Ureter (tissue), 1 donor: ENCODE data around the gene GFOD1. TPM values are rescaled to one million over a fixed set of nuclear protein-coding genes. Genes with fewer than 3 reads are reported as not detected.
A peak's percentile ranks its signal among the peaks of the same experiment; 100 is the strongest.
"Not testable (repeated sequence)": the region's sequence is repeated elsewhere in the genome, so short reads cannot be mapped to it uniquely, and the experiment has no call there.

Experiments
- DNase-seq: peaks from one replicate; pipeline ENCODE4 v3.0.0-alpha.2; 2020; ENCODE audit warnings: low spot score
- total RNA-seq: library from RNA; stranded (reverse); gene quantifications from one replicate; pipeline ENCODE4 v1.2.4, GENCODE V29; 2023
- donor health status: DM: yes; HTN: yes; CAD: no.

GFOD1 gene
- total RNA-seq, 1 donor from 2014 or later: 19.3 TPM

DNA sequence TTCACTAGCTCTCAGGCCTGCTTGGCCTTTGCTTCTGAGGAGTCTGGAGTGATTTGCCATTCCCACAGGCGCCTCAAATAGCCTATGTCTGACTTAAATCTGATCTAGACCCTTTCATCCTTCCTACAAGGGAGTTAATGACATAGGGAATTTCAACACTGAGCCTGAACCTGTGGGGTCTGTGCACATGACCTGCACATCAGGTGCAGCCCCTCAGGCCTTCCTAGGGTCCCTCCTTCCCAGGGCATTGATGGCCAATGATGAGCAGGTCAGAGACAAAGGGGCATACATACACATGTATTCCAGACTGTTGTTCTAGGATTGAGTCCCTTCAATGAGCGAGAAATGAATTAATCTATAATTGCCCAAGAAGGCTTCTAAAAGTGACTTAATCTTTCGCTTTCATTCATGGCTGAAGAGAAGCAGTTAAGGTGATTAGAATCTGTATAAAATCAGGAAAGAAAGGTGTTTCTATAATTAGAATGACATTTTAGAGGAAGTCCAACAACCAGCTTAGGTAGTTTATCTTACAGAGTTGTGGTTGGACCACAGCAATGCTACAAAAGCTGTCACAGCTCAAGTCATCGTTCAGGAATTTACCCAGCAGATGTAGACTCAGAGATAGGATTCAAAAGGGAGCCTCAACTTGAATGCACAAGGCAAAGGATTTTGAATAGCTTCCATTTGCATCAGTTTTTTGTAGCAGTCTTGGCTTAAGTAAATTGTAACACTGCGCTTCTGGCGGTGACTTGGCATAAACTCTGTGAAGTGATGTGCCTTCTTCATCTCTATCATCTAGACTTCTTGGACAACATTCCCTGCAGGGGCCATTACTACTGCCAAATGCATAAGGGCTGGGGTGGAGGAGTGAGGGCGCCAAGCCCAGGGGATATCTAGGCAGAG lies 132.1 kb downstream of the GFOD1 start:
- no peak for DNase-seq

DNA sequence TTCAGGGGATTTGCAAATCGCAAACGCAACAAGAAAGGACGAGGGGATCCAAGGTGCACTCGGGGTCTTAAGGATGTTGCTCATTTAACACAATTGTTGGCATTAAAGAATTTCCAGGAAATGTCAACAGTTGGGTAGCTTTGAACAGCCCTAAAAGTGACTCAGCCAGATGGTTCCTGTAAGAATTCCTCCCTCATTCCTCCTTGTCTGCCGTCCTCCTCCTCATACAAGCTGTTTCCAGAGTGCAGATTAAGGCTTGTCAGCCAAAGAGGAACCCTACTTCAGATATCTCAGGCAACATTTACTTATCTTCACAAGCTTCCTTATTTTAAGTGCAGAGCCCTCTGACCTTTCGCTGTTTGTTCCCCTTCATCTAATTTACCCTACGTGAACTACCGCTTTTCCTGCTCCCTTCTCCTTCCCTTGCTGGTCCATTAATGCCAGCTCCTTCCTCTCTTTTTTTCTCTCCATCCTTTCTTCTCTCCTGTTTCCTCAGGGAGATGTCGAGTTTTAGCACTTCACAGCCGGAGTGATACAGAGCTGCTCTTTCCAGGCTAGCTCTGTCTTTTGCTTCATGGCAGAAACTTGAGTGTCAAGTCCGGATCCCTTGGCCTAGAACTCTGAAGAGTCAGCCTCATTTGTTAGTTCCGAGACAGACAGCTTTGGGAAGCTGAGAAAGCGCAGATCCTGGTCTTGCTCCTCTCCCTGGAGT lies 132.9 kb downstream of the GFOD1 start:
- no peak for DNase-seq

DNA sequence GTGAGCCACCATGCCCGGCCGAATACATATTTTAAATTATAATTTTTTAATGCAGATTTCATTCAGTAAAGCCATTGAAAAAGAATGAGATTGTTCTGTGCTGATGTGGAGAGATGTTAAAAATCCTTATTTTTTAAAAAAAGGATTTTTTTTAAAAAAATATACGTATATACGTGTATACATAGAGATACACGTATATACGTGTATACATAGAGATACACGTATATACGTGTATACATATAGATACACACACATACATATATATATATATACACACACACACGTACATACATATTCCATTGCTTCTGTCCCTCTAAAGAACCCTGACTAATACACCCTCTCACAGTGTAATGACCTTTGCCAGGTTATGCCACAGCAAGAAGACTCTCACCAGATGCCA lies 135.2 kb downstream of the GFOD1 start:
- DNase-seq: no peak

DNA sequence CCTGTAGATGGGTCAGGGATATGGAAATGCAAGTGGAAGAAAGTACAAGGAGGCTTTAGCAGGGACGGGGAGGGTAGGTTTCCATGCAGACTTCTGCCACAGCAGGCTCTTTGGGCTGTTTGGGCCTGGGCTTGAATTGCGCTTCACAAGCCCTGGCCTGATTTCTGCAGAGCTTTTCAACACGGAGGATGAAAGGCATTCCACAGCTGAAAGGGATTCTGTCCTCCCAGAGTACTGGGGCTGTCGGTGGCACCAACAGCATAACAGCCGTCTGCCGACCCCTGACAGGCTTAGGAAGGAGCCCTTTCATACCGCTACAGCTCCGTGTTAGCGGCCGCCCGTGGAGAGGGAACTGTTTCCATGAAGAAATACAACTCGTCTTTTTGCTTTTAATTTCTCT lies 136.1 kb downstream of the GFOD1 start:
- no peak for DNase-seq

DNA sequence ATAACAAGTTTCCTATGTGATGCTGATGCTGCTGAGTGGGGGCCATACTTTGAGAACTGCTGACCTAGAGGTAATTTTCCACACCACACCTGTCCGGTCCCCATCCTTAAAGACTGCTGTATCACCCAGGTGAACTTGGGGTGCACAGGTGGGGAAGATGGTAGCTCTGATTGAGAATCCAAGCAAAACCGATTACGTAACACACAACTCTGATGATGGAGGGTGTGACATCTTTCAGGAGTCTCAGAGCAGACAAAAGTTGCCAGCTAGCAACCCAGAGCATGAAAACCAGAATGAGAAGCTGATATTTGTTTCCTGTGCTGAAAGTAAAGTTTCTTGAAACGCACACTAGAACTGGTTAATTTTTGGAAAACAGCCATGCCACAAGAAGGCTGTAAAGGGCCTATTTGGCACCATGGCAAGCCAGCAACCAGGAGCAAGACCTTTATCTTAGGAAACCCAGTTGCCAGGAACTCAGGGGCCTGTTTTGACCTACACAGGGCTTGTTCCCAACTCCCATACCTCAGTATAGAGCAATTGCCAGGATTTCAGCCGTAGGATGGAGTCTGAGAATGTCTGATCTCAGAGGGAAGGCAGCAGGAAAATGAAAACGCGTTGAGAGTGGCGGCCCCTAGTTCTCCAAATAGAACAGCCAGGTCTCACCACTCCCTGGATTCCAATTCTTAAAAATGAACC lies 137.4 kb downstream of the GFOD1 start:
- no peak for DNase-seq

DNA sequence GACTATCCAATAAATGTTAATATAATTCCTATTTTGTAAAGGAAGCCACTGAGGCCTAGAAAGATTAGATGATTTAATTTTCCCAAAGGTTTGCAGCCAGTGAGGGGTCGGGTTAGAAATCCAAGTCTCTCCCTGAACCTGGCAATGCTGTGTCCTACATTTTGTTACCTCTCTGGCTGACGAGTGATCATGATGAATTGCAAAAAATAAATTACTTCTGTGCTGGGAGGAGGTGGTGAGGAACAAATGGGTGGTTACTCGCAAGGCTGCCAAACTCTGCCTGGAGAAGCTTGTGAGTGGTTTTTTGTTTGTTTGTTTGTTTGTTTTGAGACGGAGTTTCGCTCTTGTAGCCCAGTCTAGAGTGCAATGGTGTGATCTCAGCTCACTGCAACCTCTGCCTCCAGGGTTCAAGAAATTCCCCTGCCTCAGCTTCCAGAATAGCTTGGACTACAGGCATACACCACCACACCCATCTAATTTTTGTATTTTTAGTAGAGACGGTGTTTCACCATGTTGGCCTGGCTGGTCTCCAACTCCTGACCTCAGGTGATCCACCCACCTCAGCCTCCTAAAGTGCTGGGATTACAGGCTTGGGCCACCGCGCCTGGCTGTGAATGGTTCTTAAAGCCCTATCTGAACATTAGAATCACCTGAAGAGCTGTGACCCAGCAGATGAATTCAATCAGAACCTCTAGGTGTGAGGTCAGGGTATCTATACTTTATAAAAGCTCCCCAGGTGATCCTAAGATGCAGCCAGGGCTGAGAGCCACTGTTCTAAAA lies 138.9 kb downstream of the GFOD1 start:
- DNase-seq: no peak

DNA sequence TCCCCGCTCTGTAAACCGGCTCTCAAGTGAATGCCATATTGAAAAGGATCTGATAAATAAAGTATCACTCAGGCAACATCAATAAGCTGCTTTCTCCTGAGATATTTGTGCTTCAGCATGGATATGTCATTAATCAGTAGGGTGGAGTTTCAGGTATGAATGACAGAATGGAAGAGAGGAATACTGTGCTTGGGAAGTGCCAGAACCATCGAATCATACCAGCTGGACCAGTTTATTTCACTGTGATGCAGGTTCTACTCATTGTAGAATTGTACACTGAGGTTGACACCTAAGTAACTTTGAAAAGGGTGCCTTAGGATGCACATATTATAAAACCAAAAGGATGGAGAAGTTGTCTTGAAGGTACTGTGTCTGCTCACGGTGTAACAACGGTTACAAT lies 141.2 kb downstream of the GFOD1 start:
- no peak for DNase-seq

DNA sequence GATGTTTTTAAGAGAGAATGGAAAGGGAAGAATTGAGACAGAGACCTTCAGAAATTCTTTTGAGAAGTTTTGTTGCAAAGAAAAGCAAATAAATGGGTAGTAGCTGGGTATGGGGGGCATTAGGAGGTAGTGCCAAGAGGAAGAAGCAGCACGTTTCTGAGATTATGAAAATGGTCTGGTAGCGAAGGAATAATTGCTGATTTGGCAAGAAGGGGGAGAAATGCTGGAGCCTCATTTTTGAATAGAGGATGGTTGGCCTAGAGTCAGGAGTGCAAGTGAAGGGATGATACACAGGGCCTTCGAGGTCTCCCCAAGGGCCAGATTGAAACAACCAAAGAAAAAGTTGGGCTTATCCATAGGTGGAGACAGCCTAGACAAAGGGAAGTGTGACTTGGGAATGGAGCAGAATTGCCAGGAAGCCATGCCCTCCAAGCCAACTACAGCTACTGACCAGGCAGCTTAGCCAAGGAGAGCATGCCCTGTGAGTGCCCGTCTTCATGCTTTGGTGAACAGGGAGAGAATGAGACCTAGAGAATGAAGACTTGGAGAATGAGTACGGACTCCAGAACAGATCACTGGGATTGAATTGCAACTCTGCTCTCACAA lies 144.9 kb downstream of the GFOD1 start:
- DNase-seq: no peak

DNA sequence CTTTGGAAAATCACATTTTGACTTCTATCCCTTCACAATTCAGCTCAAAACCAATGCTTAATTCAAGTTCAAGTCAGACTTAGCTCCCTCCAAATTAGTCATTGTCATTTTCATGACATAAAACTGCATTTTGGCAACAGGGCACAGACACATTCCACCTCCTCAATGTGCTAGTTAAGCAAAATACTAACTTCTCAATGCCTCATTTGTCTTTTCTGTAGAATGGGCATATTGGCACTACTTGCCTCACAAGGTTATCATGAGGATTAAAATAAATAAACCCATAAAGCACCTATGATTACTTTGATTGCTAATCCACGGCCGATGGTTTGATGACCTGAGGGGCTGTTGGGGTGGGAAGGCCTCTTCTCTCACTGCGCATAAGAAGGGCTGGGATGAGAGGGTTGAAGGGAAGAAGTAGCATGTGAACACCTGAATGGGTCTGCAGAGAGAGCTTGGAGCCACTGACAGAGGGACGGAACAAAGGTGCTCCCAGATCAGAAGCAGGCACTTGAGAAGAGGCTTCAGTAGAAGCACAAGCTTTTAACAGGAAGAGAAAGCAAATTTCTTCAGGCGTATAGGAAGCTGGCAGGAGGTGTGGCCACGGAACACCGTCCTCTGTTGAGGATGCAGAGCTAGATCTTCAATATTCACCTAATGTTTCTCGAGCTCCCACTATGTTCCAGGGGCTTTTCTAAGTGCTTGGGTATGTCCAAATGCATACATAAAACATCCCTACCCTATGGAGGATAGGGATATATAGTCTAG lies 147.4 kb downstream of the GFOD1 start:
- no peak for DNase-seq

DNA sequence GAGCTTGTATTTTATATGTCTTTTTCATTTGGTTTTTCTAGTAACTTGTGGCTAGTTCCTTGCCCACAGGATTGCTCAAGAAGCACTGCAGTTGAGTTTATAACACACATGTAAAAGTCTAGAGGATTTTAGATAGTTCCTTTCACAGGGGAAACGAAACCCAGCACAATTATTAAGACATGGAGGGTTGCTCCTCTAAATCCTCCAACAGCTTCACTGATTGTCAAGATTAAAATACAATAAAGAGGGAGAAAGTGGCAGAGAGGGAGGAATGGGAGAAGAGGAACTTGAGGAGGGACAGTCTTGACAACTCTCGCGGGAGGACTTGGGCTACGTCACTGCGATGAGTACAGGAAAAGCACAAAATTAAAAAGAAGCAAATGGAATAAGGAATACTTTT lies 149.4 kb downstream of the GFOD1 start:
- no peak for DNase-seq

DNA sequence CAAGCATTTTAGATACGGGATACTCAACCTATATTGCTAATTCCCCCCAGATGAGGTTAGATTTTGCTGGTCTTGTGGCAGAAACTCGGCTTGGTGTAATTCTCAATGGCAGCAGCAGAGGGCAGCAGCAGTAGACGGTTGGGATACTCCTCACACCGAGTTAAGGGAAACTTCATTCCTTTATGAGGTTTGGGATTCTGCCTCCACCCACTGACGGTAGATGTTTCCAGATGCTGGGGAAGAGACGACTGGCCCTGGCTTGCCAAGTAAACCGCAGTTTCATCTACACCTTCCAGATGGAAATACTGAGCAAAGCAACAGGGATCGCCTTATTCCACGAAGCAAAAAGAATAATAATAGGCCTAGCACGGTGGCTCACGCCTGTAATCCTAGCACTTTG lies 150.8 kb downstream of the GFOD1 start:
- DNase-seq: peak; percentile 86

DNA sequence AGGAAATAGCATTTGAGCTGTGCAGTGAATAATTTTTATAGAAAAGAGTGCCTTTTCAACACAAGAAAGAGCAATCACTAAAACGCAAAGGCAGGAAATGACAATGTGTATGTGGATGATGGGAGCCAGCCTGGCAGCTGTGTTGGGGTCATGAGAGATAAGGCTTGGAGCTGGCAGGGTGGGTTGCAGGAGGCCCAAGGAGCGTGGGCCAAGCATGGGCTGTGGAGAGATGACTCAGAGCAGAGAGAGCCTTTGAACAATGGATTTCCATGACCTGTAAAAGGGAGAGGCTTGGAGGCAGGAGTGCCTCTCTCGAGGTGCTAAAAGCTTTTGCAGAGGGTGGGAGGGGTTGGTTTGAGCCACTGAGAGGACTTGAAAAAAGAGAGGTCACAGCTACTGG lies 152.4 kb downstream of the GFOD1 start:
- DNase-seq: no peak

DNA sequence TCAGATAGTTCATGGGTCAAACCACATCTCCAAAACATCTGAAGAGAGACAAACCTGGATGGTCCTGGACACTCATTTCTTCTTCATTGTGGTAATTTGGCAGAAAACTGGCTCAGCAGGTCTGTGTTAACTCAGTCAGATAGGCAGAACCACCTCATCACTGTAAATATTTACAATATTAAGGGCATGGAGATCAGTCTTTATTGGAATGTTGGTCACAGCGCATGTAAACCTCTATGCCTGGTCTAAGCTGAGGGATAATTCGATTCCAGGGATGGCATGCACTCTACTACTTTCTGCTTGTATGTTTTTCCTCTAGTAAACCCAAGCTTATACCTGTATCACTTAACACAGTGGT lies 155.1 kb downstream of the GFOD1 start:
- DNase-seq: no peak

DNA sequence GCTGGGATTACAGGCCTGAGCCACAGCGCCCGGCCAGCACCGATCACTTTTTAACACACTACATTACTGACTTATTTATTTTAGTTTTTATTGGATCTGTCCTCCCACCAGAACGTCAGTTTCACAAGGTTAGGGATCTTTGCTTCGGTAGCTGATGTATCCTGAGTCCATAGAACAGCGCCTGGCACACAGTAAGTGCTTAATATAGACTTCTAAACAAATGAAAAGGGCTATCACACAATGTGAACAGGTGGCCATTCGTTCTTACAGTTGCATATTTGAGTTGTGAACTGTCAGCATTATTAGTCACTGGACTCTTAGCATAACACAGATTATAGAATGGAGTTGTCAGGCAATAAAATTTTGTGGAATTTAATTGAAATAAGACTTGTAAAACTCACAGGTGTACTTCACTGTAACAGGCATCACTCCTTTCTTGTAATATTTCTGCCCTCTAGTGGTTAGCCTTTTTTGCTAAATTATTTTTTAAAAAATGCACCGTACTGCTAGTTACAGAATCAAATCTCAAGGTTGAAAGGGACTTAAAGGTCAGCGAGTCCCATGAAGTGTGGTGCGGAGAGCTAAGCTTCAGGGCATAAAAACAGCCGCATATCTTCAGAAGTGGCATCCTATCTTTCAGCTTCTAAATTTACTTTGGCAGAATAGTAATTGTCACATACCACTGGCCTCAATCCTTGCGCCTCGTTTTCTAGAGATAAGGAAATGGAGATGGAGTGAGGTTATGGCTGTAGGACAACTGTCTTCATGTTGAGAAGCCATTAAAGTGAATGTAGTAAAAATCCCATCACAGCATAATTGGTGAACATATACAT lies 155.7 kb downstream of the GFOD1 start:
- DNase-seq: no peak

DNA sequence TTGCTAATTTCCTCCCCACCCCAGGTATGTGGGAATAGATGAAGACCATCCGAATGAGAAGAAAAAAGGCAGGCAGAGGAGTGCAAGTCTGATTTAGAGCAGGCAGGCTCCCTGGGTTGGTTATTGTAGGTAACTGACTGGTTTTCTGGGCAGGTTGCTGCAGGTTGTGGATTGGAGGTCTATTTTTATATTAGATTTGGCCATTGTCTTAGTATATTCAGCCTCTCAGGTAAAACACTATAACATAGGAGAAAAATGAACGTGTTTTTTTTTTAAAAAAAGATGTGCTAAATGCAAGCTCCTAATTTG lies 158.6 kb downstream of the GFOD1 start:
- DNase-seq: no peak

DNA sequence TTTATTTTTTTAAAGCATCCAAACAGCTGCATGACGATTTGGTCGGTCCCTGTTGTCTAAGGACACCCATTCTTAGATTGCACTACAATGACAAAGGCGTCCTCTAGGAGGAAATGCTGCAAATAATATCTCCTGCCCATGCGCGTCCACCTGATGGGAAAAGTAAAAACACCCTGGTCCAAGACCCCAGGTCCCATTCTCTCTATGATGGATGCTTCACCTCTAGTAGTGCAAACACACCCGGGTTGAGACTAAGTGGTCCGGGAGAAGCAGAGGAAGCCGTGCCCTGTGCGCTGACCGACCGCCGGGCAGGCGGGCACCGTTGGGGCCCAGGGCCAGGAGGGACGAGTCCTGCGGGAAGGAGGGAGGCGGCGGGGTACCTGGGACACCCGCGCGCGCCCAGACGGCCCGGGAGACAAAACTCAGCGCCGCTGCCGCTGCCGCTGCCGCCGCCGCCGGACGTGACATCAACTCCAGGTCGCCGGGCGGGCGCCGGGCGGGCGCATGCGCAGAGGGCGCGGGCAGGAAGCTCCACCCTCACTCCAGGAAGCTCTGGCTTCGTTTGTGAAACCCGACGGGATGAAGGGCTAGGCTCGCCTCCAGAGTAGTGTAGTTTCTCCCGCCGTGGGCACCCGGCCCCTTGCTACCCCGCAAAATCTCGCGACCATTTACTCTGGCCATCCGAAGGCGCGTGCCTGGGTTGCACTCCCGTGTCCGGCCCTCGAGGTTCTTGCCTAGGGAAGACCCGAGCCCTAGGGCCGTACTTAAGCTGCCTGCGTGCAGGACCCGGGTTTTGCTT lies 159.1 kb downstream of the GFOD1 start, which contains the start of gene TBC1D7:
TSS of gene TBC1D7 (minus strand) at position 462 of the 799 bp plus-strand sequence. CDS start 1,639 bp downstream, outside the sequence.
- peak; percentile 94 for DNase-seq

DNA sequence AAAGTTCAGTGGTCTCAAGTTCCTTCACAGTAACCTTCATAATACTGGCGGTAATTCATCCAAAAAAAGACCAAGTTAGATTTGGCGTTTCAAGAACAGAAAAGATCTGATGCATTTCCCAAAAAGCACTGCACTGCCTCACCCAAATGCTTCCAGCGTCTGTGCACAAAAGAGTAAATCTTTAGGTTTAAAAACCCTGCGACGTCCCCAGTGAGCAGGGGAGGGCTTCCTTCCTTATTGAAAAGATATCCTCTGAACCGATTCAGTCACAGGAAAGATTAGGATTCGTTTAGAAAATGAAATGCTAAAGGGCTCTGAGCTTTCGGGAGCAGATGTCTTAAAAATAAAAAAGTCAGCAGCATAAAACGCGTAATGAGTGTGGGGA lies 159.7 kb downstream of the GFOD1 start:
- no peak for DNase-seq

DNA sequence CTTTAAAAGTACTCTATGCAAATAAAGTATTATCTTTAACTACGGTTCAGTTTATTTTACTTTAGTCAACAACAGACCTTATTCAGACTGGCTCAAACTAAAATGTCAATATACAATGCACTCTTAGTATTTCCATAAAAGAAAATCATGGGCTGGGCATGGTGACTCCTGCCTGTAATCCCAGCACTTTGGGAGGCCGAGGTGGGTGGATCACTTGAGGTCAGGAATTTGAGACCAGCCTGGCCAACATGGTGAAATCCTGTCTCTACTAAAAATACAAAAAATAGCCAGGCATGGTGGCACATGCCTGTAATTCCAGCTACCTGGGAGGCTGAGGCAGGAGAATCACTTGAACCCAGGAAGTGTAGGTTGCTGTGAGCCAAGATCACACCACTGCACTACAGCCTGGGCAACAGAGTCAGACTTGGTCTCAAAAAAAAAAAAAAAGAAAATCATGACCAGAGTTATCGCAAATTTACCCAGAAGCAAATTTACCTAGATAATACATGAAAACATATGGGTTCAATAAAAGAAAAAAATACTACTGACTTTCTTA lies 161.3 kb downstream of the GFOD1 start:
- not testable (repeated sequence) for DNase-seq
